GM18505 (cell line): ENCODE results near the gene PFKFB1.

Experiments
- ATAC-seq: cut with Tn5 transposase; IDR thresholded peaks from one replicate; pipeline ENCODE4 v1.9.1; 2021; ENCODE audit not compliant: unreplicated experiment
- POLR2A ChIP-seq: IDR thresholded peaks from 4 replicates; pipeline ENCODE4 v1.6.1; 2011; ENCODE audit warnings: borderline replicate concordance; ENCODE audit not compliant: insufficient read depth, insufficient read length; ENCODE audit errors: extremely low read depth

Gene PFKFB1

GRCh38 chrX:54928876-54929275 is 65.1 kb downstream of the PFKFB1 start:
- ATAC-seq, result no peak
- no peak for TF ChIP-seq POLR2A

- no peak for TF ChIP-seq POLR2A
- no peak for ATAC-seq
Observed at GRCh38 chrX:54926978-54927377, 67.0 kb downstream of the PFKFB1 start.

GRCh38 chrX:54923376-54923775 is 70.6 kb downstream of the PFKFB1 start:
- no peak for ATAC-seq
- no peak for TF ChIP-seq POLR2A

- no peak for ATAC-seq
- TF ChIP-seq POLR2A, result no peak
Observed at GRCh38 chrX:54922547-54922946, 71.4 kb downstream of the PFKFB1 start.

- ATAC-seq, result peak; percentile 74
- no peak for TF ChIP-seq POLR2A
Observed at GRCh38 chrX:54921427-54922021, 72.5 kb downstream of the PFKFB1 start.

GRCh38 chrX:54920610-54921426 is 73.2 kb downstream of the PFKFB1 start, which contains the start of gene TRO:
Gene TRO, plus strand, starts transcription at chrX:54920824. Its CDS starts 1,423 bp downstream, at chrX:54922247.
- TF ChIP-seq POLR2A, result no peak
- peak; percentile 18 for ATAC-seq

GRCh38 chrX:54909941-54910340 is 84.0 kb downstream of the PFKFB1 start:
- ATAC-seq, result no peak

GRCh38 chrX:54894159-54894558 is 99.8 kb downstream of the PFKFB1 start:
- no peak for TF ChIP-seq POLR2A
- ATAC-seq, result no peak

More at GRCh38 chrX:54909941-54910340, 84.0 kb downstream of the PFKFB1 start:
- TF ChIP-seq POLR2A, result no peak

- ATAC-seq, result no peak
Observed at GRCh38 chrX:54891573-54891972, 102.4 kb downstream of the PFKFB1 start.

GRCh38 chrX:54885740-54886139 is 108.2 kb downstream of the PFKFB1 start:
- TF ChIP-seq POLR2A, result no peak
- ATAC-seq, result no peak

More at GRCh38 chrX:54891573-54891972, 102.4 kb downstream of the PFKFB1 start:
- TF ChIP-seq POLR2A, result no peak
